NT2/D1 (cell line): ENCODE results near the gene TACR1.

Source experiments
- DNase-seq: peaks from one replicate; pipeline ENCODE4 v3.0.0-alpha.2; 2011; ENCODE audit warnings: low read depth, low spot score
- H3K27me3 ChIP-seq: 2 replicates; pipeline ENCODE4 v1.6.0; 2011; ENCODE audit warnings: mild to moderate bottlenecking; ENCODE audit not compliant: insufficient read length, insufficient read depth
- H3K36me3 ChIP-seq: 2 replicates; pipeline ENCODE4 v1.6.1; 2011; ENCODE audit warnings: mild to moderate bottlenecking, low read length, mixed read lengths; ENCODE audit not compliant: insufficient read depth, insufficient read length
- H3K4me1 ChIP-seq: 2 replicates; pipeline ENCODE4 v1.5.1; 2011; ENCODE audit not compliant: insufficient read depth, insufficient read length
- H3K4me3 ChIP-seq: 2 replicates; pipeline ENCODE4 v1.5.1; 2011; ENCODE audit warnings: low read depth; ENCODE audit not compliant: insufficient read length
- H3K9ac ChIP-seq: 2 replicates; pipeline ENCODE4 v1.6.0; 2011; ENCODE audit warnings: low read depth; ENCODE audit not compliant: insufficient read length
- H3K9me3 ChIP-seq: 2 replicates; pipeline ENCODE4 v1.5.1; 2011; ENCODE audit warnings: mild to moderate bottlenecking, low read length; ENCODE audit not compliant: insufficient read depth
- SUZ12 ChIP-seq: IDR thresholded peaks from 2 replicates; pipeline ENCODE4 v1.6.1; 2011; ENCODE audit not compliant: insufficient read length, insufficient read depth; ENCODE audit errors: extremely low read depth
- YY1 ChIP-seq: IDR thresholded peaks from 2 replicates; pipeline ENCODE4 v1.6.1; 2011; ENCODE audit not compliant: insufficient read length, insufficient read depth
- ZNF274 ChIP-seq: IDR thresholded peaks from 2 replicates; pipeline ENCODE4 v1.6.1; 2011; ENCODE audit warnings: mild to moderate bottlenecking, low read depth, low read length

The TACR1 gene

DNA sequence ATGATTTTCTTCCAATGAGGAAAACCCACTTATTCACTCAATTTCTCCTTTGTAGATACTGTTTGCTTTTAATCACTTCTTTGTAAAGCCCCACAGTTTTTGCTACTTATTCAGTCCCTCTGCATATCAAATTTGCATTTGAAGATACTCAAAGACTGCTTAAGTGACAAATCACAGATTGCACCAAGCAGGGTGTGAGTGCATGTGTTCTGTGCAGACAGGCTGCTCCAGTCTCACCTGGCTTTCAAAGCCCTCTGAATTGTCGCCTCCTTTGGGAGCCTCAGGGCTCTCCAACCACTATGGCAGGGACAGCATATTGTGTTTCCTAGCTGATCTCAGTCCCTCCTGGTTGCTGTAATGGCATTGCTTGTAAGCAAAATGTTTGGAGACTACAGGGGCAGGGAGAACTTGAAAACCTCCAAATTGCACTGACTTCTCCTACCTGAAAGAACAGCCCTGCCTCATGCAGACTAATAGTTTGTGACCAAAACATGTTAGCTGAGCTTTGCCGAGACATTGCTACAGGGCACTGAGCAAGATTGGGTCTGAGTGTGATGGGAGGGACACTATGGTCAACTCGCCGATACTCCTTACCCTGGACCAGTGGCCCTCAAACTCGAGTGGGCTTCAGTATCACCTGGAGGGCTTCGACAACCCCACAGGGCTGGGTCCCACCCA lies 144.0 kb downstream of the TACR1 start:
- TF ChIP-seq SUZ12 (no peak), YY1 (no peak)

DNA sequence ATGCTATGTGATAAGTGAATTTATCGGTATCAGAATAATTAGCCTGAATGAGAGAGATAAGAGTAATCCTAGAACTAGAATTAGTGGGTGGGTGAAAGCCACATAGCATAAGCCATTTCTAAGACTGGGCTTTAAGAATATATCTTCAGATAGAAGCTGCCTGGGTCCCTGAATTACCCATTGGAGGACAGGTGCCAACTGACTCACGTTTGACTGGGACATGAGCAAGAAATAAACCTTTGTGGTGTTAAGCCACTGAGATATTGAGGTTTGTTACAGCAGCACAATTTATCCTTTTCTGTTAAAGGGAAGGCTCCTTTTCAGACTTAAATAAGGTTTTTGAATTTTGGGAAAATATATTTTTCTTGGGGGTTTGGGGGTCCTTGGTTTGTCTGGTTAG lies 145.0 kb downstream of the TACR1 start:
- Histone ChIP-seq H3K27me3 (no peaks in the 10 kb centered on the region), H3K4me3 (no peak overlapping the region), H3K4me1 (peaks cover 2% of the 10 kb centered on the region), H3K36me3 (no peaks in the 10 kb centered on the region), H3K9me3 (no peaks in the 10 kb centered on the region), H3K9ac (no peak overlapping the region)
- TF ChIP-seq ZNF274 (no peak), SUZ12 (no peak), YY1 (no peak)
- no peak for DNase-seq

More for the DNA sequence above, 144.0 kb downstream of the TACR1 start:
- Histone ChIP-seq H3K4me3 (no peak overlapping the region), H3K4me1 (peaks cover 2% of the 10 kb centered on the region), H3K9ac (peak overlapping the region; percentile 59), H3K27me3 (no peaks in the 10 kb centered on the region), H3K36me3 (no peaks in the 10 kb centered on the region), H3K9me3 (no peaks in the 10 kb centered on the region)
- DNase-seq: peak; percentile 13

DNA sequence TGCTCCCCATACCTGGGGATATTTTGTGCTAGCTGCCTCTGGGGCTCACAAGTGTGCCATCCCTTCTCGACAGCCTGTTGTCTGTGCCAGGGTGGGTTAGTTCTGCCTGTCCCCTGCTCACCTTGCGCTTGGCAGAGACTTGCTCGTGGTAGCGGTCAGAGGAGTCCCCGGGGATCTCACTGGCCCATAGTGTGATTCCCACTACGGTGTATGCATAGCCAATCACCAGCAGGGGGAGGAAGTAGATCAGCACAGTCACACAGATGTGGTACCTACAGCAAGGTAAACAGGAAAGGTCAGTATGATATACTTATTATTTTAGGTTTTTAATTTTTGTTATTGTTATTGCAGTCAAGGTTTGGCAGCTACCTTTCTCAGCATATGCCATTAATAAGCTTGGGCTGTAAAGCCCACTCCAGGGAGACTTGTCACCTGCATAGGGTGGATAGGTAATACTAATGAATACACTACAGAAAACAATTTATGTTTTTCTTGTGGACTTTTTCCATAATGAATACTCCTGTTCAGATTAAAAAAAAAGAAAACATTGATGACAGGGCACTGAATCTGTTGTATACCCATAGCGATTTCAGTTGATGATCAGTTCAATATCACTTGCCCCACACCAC lies 145.7 kb downstream of the TACR1 start:
- H3K9me3 ChIP-seq: no peaks in the 10 kb centered on the region
- peak; percentile 52 for DNase-seq
- H3K27me3 ChIP-seq: no peaks in the 10 kb centered on the region
- TF ChIP-seq SUZ12 (no peak), YY1 (no peak), ZNF274 (no peak)
- H3K4me1 ChIP-seq: peaks cover 2% of the 10 kb centered on the region
- H3K36me3 ChIP-seq: no peaks in the 10 kb centered on the region
- H3K4me3 ChIP-seq: no peak overlapping the region
- H3K9ac ChIP-seq: peak overlapping the region; percentile 37

GRCh38 chr2:75047992-75048625 lies 151.2 kb downstream of the TACR1 start:
- Histone ChIP-seq H3K36me3 (no peaks in the 10 kb centered on the region), H3K9me3 (no peaks in the 10 kb centered on the region), H3K9ac (no peak overlapping the region), H3K27me3 (no peaks in the 10 kb centered on the region), H3K4me1 (no peaks in the 10 kb centered on the region), H3K4me3 (no peak overlapping the region)
- TF ChIP-seq YY1 (no peak), ZNF274 (no peak), SUZ12 (no peak)
- DNase-seq: no peak

GRCh38 chr2:75047189-75047991 lies 151.9 kb downstream of the TACR1 start:
- H3K36me3 ChIP-seq: no peaks in the 10 kb centered on the region
- DNase-seq: no peak
- H3K4me3 ChIP-seq: no peak overlapping the region
- no peaks in the 10 kb centered on the region for H3K27me3 ChIP-seq
- H3K4me1 ChIP-seq: no peaks in the 10 kb centered on the region
- H3K9me3 ChIP-seq: no peaks in the 10 kb centered on the region
- H3K9ac ChIP-seq: no peak overlapping the region
- no peak for TF ChIP-seq YY1
- TF ChIP-seq ZNF274: no peak
- no peak for TF ChIP-seq SUZ12

GRCh38 chr2:75045526-75046050 lies 153.7 kb downstream of the TACR1 start:
- H3K4me1 ChIP-seq: no peaks in the 10 kb centered on the region

More at GRCh38 chr2:75045526-75046050, 153.7 kb downstream of the TACR1 start:
- Histone ChIP-seq H3K9ac (no peak overlapping the region), H3K27me3 (no peaks in the 10 kb centered on the region), H3K9me3 (no peaks in the 10 kb centered on the region), H3K36me3 (no peaks in the 10 kb centered on the region), H3K4me3 (no peak overlapping the region)
- no peak for TF ChIP-seq ZNF274
- no peak for TF ChIP-seq SUZ12
- no peak for TF ChIP-seq YY1
- DNase-seq: no peak
